GM19468 (cell line): ENCODE results near the gene KRT3.

Experiments
- ATAC-seq: cut with Tn5 transposase; IDR thresholded peaks from one replicate; pipeline ENCODE4 v1.9.1; 2021; ENCODE audit warnings: mild to moderate bottlenecking, moderate library complexity, moderate number of reproducible peaks; ENCODE audit not compliant: unreplicated experiment; ENCODE audit errors: extremely low read depth

The KRT3 gene

GRCh38 chr12:52787324-52788191 lies 8.4 kb downstream of the KRT3 start:
- ATAC-seq: no peak

- ATAC-seq: no peak
Observed at GRCh38 chr12:52784909-52785308, 11.0 kb downstream of the KRT3 start.

- no peak for ATAC-seq
Observed at GRCh38 chr12:52783563-52784316, 12.2 kb downstream of the KRT3 start.

GRCh38 chr12:52782502-52782901 lies 13.4 kb downstream of the KRT3 start:
- ATAC-seq: no peak

- ATAC-seq: no peak
Observed at GRCh38 chr12:52781399-52782082, 14.4 kb downstream of the KRT3 start.

GRCh38 chr12:52779914-52780313 lies 16.0 kb downstream of the KRT3 start:
- no peak for ATAC-seq

- no peak for ATAC-seq
Observed at GRCh38 chr12:52778833-52779232, 17.1 kb downstream of the KRT3 start.

GRCh38 chr12:52777566-52777965 lies 18.4 kb downstream of the KRT3 start:
- no peak for ATAC-seq

GRCh38 chr12:52776913-52777395 lies 19.0 kb downstream of the KRT3 start, which contains the start of gene KRT76:
Gene KRT76, minus strand, starts transcription at chr12:52777345. Its CDS starts 54 bp downstream, at chr12:52777291.
- ATAC-seq: no peak

GRCh38 chr12:52776435-52776834 lies 19.5 kb downstream of the KRT3 start:
- no peak for ATAC-seq

- ATAC-seq: no peak
Observed at GRCh38 chr12:52774629-52775250, 21.2 kb downstream of the KRT3 start.

GRCh38 chr12:52772772-52773171 lies 23.1 kb downstream of the KRT3 start:
- ATAC-seq: no peak

GRCh38 chr12:52772188-52772587 lies 23.7 kb downstream of the KRT3 start:
- ATAC-seq: no peak

GRCh38 chr12:52771505-52771904 lies 24.4 kb downstream of the KRT3 start:
- ATAC-seq: no peak

- ATAC-seq: no peak
Observed at GRCh38 chr12:52771088-52771487, 24.8 kb downstream of the KRT3 start.

- no peak for ATAC-seq
Observed at GRCh38 chr12:52769946-52770345, 26.0 kb downstream of the KRT3 start.

- no peak for ATAC-seq
Observed at GRCh38 chr12:52769354-52769753, 26.6 kb downstream of the KRT3 start.

- ATAC-seq: no peak
Observed at GRCh38 chr12:52768479-52769200, 27.3 kb downstream of the KRT3 start.

- ATAC-seq: no peak
Observed at GRCh38 chr12:52767427-52767826, 28.5 kb downstream of the KRT3 start.

GRCh38 chr12:52767020-52767379 lies 28.9 kb downstream of the KRT3 start:
- ATAC-seq: no peak
